ENCODE measurements around the gene MSRB2.

Gene MSRB2

DNA sequence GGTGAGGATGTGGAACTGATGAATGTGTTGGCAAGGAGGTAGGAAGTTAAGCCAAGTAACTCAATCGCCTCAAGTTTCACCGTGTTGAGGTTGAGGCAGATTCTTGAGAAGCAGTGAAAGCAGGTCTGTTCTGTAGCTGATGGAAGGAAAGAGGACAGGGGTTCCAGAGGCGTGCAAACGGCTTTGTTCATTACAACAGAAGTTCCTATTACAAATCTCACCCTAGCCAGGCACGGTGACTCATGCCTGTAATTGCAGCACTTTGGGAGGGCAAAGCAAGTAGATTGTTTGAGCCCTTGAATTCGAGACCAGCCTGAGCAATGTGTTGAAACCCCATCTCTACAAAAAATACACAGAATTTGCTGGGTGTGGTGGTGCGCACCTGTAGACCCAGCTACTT, 59.8 kb downstream of the MSRB2 start:
- no peak for DNase-seq (ENCODE audit: extremely low read depth, low read depth)
- TF ChIP-seq, protein P1, sequence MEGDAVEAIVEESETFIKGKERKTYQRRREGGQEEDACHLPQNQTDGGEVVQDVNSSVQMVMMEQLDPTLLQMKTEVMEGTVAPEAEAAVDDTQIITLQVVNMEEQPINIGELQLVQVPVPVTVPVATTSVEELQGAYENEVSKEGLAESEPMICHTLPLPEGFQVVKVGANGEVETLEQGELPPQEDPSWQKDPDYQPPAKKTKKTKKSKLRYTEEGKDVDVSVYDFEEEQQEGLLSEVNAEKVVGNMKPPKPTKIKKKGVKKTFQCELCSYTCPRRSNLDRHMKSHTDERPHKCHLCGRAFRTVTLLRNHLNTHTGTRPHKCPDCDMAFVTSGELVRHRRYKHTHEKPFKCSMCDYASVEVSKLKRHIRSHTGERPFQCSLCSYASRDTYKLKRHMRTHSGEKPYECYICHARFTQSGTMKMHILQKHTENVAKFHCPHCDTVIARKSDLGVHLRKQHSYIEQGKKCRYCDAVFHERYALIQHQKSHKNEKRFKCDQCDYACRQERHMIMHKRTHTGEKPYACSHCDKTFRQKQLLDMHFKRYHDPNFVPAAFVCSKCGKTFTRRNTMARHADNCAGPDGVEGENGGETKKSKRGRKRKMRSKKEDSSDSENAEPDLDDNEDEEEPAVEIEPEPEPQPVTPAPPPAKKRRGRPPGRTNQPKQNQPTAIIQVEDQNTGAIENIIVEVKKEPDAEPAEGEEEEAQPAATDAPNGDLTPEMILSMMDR (IDR thresholded peaks at IDR 0.05; ENCODE audit: low read depth, low read length, missing control alignments): no peak
- no peak overlapping the region for H3K4me3 ChIP-seq (replicated peaks; ENCODE audit: low read depth, low read length)

- TF ChIP-seq, protein P1 (IDR thresholded peaks at IDR 0.05; ENCODE audit: low read depth, low read length, missing control alignments): no peak
- no peak for DNase-seq (ENCODE audit: extremely low read depth, low read depth)
Measured at GRCh38 chr10:23156447-23157150, 61.2 kb downstream of the MSRB2 start.

DNA sequence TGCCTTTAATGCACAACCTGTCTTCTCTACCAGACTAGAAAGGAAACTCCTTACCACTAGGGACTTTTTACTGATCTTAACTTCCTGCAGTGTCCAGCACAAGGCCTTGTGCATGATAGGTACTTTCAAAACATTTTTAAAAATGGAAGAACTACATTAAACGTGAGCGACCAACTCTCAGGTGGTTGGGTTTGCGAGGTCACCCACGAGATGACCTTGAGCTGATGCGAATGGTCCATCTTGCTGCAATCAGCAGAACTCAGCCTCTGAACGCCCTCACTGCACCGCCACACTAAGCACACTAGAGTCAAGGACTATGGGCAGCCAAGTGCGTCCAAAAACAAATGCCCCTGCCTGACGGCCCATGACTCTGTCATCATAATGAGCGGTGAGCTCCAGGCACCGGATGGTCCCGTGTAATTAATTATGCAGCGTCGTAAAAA, 61.9 kb downstream of the MSRB2 start:
- no peak overlapping the region for H3K4me3 ChIP-seq (replicated peaks; ENCODE audit: low read depth, low read length)
- DNase-seq (ENCODE audit: extremely low read depth, low read depth): no peak
- TF ChIP-seq, protein P1 (IDR thresholded peaks at IDR 0.05; ENCODE audit: low read depth, low read length, missing control alignments): no peak

More at GRCh38 chr10:23156447-23157150, 61.2 kb downstream of the MSRB2 start:
- H3K4me3 ChIP-seq (replicated peaks; ENCODE audit: low read depth, low read length): no peak overlapping the region

DNA sequence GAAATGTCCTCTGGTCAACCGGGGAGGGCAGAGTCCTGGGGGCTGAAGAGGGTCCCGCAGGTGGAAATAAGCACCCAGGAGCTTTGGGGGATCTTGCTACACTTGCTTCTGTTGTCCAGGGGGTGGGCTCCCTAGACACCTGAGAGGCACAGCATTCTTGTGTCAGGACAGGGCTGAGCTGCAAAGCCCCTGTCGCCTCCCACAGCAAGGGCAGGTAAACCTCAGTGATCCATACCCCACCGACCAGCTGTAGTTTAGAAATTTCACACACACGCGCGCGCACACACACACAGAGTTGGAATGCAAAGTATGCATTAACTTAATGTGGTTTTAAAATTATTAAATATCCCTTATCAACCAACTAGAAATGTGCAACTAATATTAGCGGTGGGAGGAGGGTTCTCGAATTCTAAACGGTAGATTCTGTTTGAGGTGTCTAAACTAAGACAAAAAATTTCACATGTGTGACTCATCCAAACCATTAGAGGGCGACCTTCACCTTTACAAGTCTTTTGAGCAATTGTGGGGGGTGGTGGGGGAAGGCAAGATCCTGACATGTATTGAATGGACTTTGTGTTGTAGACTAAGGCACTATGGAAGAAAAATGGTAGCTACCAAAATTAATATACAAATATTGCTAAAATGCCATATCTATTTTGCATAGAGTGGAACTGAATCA, 62.5 kb downstream of the MSRB2 start:
- no peak overlapping the region for H3K4me3 ChIP-seq (replicated peaks; ENCODE audit: low read depth, low read length)
- DNase-seq (ENCODE audit: extremely low read depth, low read depth): peak; percentile 5
- TF ChIP-seq, protein P1 (IDR thresholded peaks at IDR 0.05; ENCODE audit: low read depth, low read length, missing control alignments): no peak

DNA sequence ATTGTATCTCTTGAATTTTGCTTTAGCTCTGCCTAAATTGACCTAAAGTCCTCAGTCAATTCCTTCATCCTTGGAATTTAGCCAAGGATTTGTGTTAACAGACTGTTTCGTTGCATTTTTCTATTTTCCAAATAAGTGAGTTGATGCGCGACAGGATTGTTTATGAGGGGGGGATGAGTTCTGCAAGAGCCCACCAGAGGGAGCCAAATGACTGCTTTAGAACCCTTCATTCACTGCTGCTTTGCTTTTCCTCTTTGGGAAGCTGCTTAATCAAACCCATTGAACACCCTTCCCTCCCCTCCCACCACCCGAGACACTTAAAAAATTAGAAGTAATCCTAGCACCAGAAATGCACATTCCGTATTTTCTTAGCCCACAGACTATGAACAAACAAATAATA, 63.0 kb downstream of the MSRB2 start:
- TF ChIP-seq, protein P1 (IDR thresholded peaks at IDR 0.05; ENCODE audit: low read depth, low read length, missing control alignments): peak; percentile 83
- no peak overlapping the region for H3K4me3 ChIP-seq (replicated peaks; ENCODE audit: low read depth, low read length)
- DNase-seq (ENCODE audit: extremely low read depth, low read depth): peak; percentile 42

DNA sequence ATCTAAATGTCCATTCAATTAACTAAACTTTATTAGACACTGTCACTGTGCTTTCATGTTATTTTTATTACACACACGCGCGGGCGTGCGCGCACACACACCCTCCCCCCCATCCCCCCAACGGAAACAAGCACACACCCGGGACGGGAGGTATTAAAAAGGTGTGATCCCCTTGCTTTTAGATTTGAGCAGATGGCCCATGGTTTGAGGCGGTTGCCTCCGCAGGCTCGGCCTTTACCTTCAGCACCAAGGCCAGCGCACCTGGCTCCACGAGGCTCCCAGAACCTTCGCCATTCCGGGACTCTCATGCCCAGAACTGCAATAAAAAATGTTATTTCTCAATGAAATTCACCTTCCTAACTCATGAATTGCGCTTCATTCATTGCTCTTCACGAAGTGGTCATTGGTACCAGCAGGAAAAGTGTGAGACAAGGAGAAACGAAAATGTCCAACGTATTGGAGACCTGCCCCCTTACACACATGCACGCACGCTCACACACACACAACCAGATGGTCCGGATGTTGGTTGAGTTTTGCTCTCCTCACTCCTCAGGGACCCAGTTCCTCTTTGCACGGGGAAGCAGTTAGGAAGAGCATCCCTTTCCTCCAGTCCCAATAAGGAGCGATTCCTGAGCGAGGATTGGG, 76.0 kb downstream of the MSRB2 start:
- DNase-seq (ENCODE audit: extremely low read depth, low read depth): peak; percentile 3

More for the DNA sequence above, 76.0 kb downstream of the MSRB2 start:
- TF ChIP-seq, protein P1 (IDR thresholded peaks at IDR 0.05; ENCODE audit: low read depth, low read length, missing control alignments): no peak
- H3K4me3 ChIP-seq (replicated peaks; ENCODE audit: low read depth, low read length): no peak overlapping the region

All from HFF-Myc (cell line).